ENCODE results near the gene ZC3H4. TPM values are rescaled to one million over a fixed set of nuclear protein-coding genes. Genes with fewer than 3 reads are reported as not detected.

The ZC3H4 gene
- total and polyA plus RNA-seq, 2 of the 8 experiments (the other 6 are each of a cell fraction or from before 2014, with no cell fraction given) = 6.6 to 92.0 TPM

DNA sequence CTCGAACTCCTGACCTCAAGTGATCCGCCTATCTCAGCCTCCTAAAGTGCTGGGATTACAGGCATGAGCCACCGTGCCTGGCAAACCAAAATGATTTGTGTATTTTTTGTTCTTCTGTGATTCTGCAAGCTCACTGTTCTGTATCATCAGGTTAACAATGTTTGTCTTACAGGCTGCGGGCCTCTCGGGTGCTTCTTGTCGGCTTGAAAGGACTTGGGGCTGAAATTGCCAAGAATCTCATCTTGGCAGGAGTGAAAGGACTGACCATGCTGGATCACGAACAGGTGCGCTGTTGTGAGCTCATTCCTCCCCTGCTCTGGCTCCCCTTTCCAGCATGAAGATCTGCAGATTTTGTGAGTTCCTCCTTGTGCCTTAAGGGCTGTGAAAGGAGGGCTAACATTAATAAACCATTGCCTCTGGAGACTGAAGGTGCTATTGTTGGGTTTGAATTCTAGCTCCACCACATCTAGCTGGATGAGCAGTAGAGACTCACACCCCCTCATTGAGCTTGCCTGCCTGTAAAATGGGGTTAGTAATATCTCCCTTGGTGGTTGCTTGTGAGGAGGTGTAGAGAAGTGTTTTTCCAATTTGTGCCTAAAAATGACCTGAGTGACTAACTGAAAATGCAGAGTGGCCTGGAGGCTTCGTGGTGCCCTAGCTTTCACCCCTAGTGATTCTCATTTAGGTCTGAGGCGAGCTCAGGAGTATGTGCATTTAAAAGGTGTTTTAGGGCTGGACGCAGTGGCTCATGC lies 29.9 kb upstream of the ZC3H4 start:
- peaks cover 4% of the 10 kb centered on the region for H3K79me1 ChIP-seq (ENCODE audit: low read depth, low read length)
- peaks cover 17 to 34% of the 10 kb centered on the region in 2 experiments for H4K20me1 ChIP-seq (replicated peaks in 1 of 2; ENCODE audit: control insufficient read depth in 1 of 2, insufficient read depth in 2 of 2, low read length in 2 of 2)
- DNase-seq (ENCODE audit: low read depth in 1 of 2, low spot score in 2 of 2) = no peak
- H3K4me2 ChIP-seq (ENCODE audit: insufficient read depth in 1 of 2, low read depth in 2 of 2, low read length in 2 of 2) = no peak overlapping the region
- no peak overlapping the region for H2BK120ac ChIP-seq (replicated peaks; ENCODE audit: low read depth, low read length)
- peak overlapping the region; percentile 42; the same call in 1 of the 2 replicates for H3K27ac ChIP-seq (ENCODE audit: low read depth, low read length)
- peaks cover 31 to 90% of the 10 kb centered on the region in 2 experiments for H3K79me2 ChIP-seq (ENCODE audit: control insufficient read depth in 1 of 2, insufficient read depth in 2 of 2, low read length in 2 of 2)
- no peaks in the 10 kb centered on the region for H3K23me2 ChIP-seq (ENCODE audit: low read depth, low read length)
- no peak overlapping the region for H3K4me3 ChIP-seq (ENCODE audit: extremely low read depth in 1 of 4, insufficient read depth in 2 of 4, low read depth in 3 of 4, low read length in 4 of 4)
- no peak overlapping the region for H2AFZ ChIP-seq (ENCODE audit: low read length)
- no peaks in the 10 kb centered on the region for H3K27me3 ChIP-seq (replicated peaks in 1 of 4; ENCODE audit: control insufficient read depth in 3 of 4, extremely low read depth in 1 of 4, insufficient read depth in 3 of 4, low read length in 3 of 4)
- H3K9me3 ChIP-seq (ENCODE audit: insufficient read depth in 2 of 2, low read depth in 1 of 2, low read length in 1 of 2) = no peaks in the 10 kb centered on the region
- 93% methylated on average over 11 of the region's 11 CpGs; no CpG with 5 or more reads in 1 of the 2 experiments for WGBS, 2 experiments (ENCODE audit: extremely low coverage in 1 of 2, insufficient coverage in 1 of 2, insufficient read length in 1 of 2, insufficient replicate concordance in 2 of 2, low coverage in 1 of 2, low lambda C conversion rate in 2 of 2, missing lambda C conversion rate in 1 of 2)
- no peak overlapping the region for H2BK15ac ChIP-seq (ENCODE audit: low read length)
- H3K4me1 ChIP-seq (replicated peaks in 1 of 4; ENCODE audit: control insufficient read depth in 3 of 4, insufficient read depth in 4 of 4, low read length in 3 of 4) = no peaks in the 10 kb centered on the region
- no peak overlapping the region for H2AK5ac ChIP-seq (ENCODE audit: low read depth, low read length)
- POLR2A ChIA-PET (ENCODE audit: partially characterized antibody) = interaction anchor here (0.6 to 13.9 kb wide), 13 partner anchors 8 to 247 kb away, joined by 3 to 98 read pairs (median 3); partner anchors contain the start of gene SAE1
- H4K5ac ChIP-seq (ENCODE audit: insufficient read length, low read depth, low read length) = no peak overlapping the region
- H4K91ac ChIP-seq (replicated peaks; ENCODE audit: insufficient read length, low read length) = no peak overlapping the region
- H3K4ac ChIP-seq (replicated peaks; ENCODE audit: insufficient read length, low read depth, low read length) = no peak overlapping the region
- H3K9ac ChIP-seq (replicated peaks in 1 of 4; ENCODE audit: extremely low read depth in 1 of 4, low read depth in 3 of 4, low read length in 3 of 4) = no peak overlapping the region
- H2BK5ac ChIP-seq (ENCODE audit: low read depth, low read length) = no peak overlapping the region
- H3K14ac ChIP-seq (ENCODE audit: insufficient read length) = no peak overlapping the region
- H3K56ac ChIP-seq (replicated peaks; ENCODE audit: insufficient read length, low read depth, low read length) = no peak overlapping the region
- peaks cover 22 to 59% (median 44%) of the 10 kb centered on the region in 4 experiments; a peak in 7 of 8 replicates for H3K36me3 ChIP-seq (ENCODE audit: control insufficient read depth in 2 of 4, insufficient read depth in 4 of 4, low read length in 3 of 4)
- H2BK20ac ChIP-seq (ENCODE audit: low read length) = no peak overlapping the region
- no peak for FAIRE-seq
- no peak overlapping the region for H3K23ac ChIP-seq (ENCODE audit: insufficient read length)
- H3K18ac ChIP-seq (ENCODE audit: extremely low read depth, low read length) = no peak overlapping the region
- CTCF ChIA-PET (ENCODE audit: partially characterized antibody) = interaction anchor here (0.8 to 2.3 kb wide), 9 partner anchors 11 to 104 kb away, joined by 3 to 10 read pairs (median 3); no protein-coding TSS in a partner anchor
- H4K8ac ChIP-seq (ENCODE audit: extremely low read depth, insufficient read depth, low read length) = no peak overlapping the region
- H2BK12ac ChIP-seq (ENCODE audit: low read depth, low read length) = no peak overlapping the region
- no peak for TF ChIP-seq BRCA1 (IDR thresholded peaks at IDR 0.05; ENCODE audit: low read depth, low read length)
- TF ChIP-seq, protein P1, sequence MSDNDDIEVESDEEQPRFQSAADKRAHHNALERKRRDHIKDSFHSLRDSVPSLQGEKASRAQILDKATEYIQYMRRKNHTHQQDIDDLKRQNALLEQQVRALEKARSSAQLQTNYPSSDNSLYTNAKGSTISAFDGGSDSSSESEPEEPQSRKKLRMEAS (IDR thresholded peaks at IDR 0.05) = no peak
- TF ChIP-seq EP300 (IDR thresholded peaks at IDR 0.05; ENCODE audit: borderline replicate concordance in 1 of 2, low read depth in 2 of 2, low read length in 2 of 2) = no peak
- TF ChIP-seq RAD21 (IDR thresholded peaks at IDR 0.05 in 1 of 2, conservative IDR thresholded peaks at IDR 0.05 in 1 of 2; ENCODE audit: low read depth in 2 of 2, low read length in 2 of 2) = no peak
- no peak for TF ChIP-seq TEAD4 (IDR thresholded peaks at IDR 0.05; ENCODE audit: low read depth, low read length)
- TF ChIP-seq SIRT6 (IDR thresholded peaks at IDR 0.05; ENCODE audit: low read length) = no peak
- TF ChIP-seq JUN (IDR thresholded peaks at IDR 0.05; ENCODE audit: low read depth, low read length) = no peak
- TF ChIP-seq POU5F1 (IDR thresholded peaks at IDR 0.05; ENCODE audit: low read depth, low read length) = no peak
- no peak for TF ChIP-seq TBP (IDR thresholded peaks at IDR 0.05; ENCODE audit: low read depth, low read length)
- TF ChIP-seq, protein P2, sequence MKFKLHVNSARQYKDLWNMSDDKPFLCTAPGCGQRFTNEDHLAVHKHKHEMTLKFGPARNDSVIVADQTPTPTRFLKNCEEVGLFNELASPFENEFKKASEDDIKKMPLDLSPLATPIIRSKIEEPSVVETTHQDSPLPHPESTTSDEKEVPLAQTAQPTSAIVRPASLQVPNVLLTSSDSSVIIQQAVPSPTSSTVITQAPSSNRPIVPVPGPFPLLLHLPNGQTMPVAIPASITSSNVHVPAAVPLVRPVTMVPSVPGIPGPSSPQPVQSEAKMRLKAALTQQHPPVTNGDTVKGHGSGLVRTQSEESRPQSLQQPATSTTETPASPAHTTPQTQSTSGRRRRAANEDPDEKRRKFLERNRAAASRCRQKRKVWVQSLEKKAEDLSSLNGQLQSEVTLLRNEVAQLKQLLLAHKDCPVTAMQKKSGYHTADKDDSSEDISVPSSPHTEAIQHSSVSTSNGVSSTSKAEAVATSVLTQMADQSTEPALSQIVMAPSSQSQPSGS (IDR thresholded peaks at IDR 0.05; ENCODE audit: low read length) = no peak
